Right lobe of liver (tissue), 4 donors: ENCODE data around the gene SHOC1.

Experiments used
- CTCF ChIP-seq, 4 donors: fragments of 200-600 bp in 3 of 4; fragments of 450-650 bp in 1 of 4; IDR thresholded peaks; one replicate each; pipeline versions ENCODE4 v1.5.1 to v1.8.0; 2016 to 2022; ENCODE audit warnings: antibody characterized with exemption in 4 of 4, mild to moderate bottlenecking in 2 of 4
- POLR2A ChIP-seq: fragments of 450-650 bp; IDR thresholded peaks from one replicate; pipeline ENCODE4 v1.6.1; 2017; ENCODE audit warnings: antibody characterized with exemption, mild to moderate bottlenecking
- donor health status: DM: no; HTN: no; CAD: no.
- donor health status: DM: no; HTN: no; CAD: no.
- donor health status: DM: no; HTN: yes; CAD: no.

- no peak for TF ChIP-seq POLR2A
- no peak for TF ChIP-seq CTCF (IDR thresholded peaks at IDR 0.05)
Measured at GRCh38 chr9:111799506-111799905, 4.8 kb upstream of the SHOC1 start.
